HFFc6 (cell line): ENCODE results near the gene CCNY. TPM values are rescaled to one million over a fixed set of nuclear protein-coding genes. Genes with fewer than 3 reads are reported as not detected.
"Not testable (repeated sequence)": the region's sequence is repeated elsewhere in the genome, so short reads cannot be mapped to it uniquely, and the experiment has no call there.

ENCODE experiments used
- DNase-seq: peaks from one replicate; pipeline ENCODE4 v3.0.0-alpha.2; 2018
- H3K27ac Mint-ChIP-seq: 2 replicates; pipeline ENCODE4 v1.8.0; 2020; ENCODE audit warnings: mild to moderate bottlenecking, mixed read lengths
- H3K27me3 Mint-ChIP-seq: 2 replicates; pipeline ENCODE4 v1.8.0; 2021; ENCODE audit warnings: mild to moderate bottlenecking, moderate library complexity, mixed read lengths; ENCODE audit not compliant: insufficient read depth
- H3K36me3 Mint-ChIP-seq: 2 replicates; pipeline ENCODE4 v1.8.0; 2021; ENCODE audit warnings: low read depth, mixed read lengths
- H3K4me1 Mint-ChIP-seq: 2 replicates; pipeline ENCODE4 v1.8.0; 2020; ENCODE audit warnings: low read depth, mixed read lengths
- H3K4me3 Mint-ChIP-seq: 2 replicates; pipeline ENCODE4 v1.8.0; 2020; ENCODE audit warnings: mild to moderate bottlenecking, moderate library complexity, mixed read lengths
- H3K9me3 Mint-ChIP-seq: 2 replicates; pipeline ENCODE4 v1.8.0; 2020; ENCODE audit warnings: mild to moderate bottlenecking, mixed read lengths
- CTCF ChIP-seq: fragments of 200-600 bp; sonication (generic); IDR thresholded peaks from 2 replicates; pipeline ENCODE4 v1.5.0; 2021; ENCODE audit warnings: antibody characterized with exemption, mild to moderate bottlenecking
- total RNA-seq, 6 experiments: library from RNA; stranded (reverse); fragmentation: NEBNext Ultra II Directional; extraction: Animal tissue kit (Norgen Biotek cat#: 25700); gene quantifications; 2 replicates in 1 of 6; 3 replicates in 5 of 6; pipeline ENCODE4 v1.2.3, GENCODE V29; 2021

CCNY gene
- total RNA-seq, 6 experiments from 2014 or later, result 60.0 to 76.6 (median 69.9) TPM

- H3K4me3 Mint-ChIP-seq, result no peak overlapping the region
- no peak overlapping the region for H3K27ac Mint-ChIP-seq
These were observed 174.6 kb downstream of the CCNY start for GRCh38 chr10:35510891-35511290.

DNA sequence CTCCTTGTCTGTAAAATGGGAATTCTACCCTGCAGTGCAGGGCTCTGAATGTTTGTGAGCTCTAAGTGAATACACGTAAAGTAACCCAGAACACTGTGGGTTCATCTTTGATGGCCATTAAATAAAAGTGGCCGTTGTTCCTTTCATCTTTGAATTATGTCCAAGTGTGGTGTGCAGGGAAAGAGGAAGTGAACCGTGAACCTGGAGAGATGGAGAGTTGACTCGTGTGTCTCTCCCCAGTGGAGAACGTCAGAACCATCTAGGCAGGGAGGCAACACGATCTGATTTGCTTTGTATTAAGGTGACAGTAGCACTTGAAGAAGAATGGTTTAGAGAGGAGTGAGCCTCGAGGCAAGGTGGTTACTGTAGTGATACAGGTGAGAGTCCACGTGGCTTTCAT lies 175.3 kb downstream of the CCNY start:
- H3K27me3 Mint-ChIP-seq, result no peaks in the 10 kb centered on the region; the same call in 1 of the 2 replicates
- TF ChIP-seq CTCF, result no peak
- no peak overlapping the region for H3K4me3 Mint-ChIP-seq
- H3K36me3 Mint-ChIP-seq, result peaks cover 7% of the 10 kb centered on the region
- DNase-seq, result no peak
- no peaks in the 10 kb centered on the region for H3K9me3 Mint-ChIP-seq
- H3K27ac Mint-ChIP-seq, result no peak overlapping the region
- H3K4me1 Mint-ChIP-seq, result no peaks in the 10 kb centered on the region

More at GRCh38 chr10:35510891-35511290, 174.6 kb downstream of the CCNY start:
- Mint-ChIP-seq H3K36me3 (peaks cover 7% of the 10 kb centered on the region), H3K27me3 (no peaks in the 10 kb centered on the region; the same call in 1 of the 2 replicates), H3K4me1 (no peaks in the 10 kb centered on the region), H3K9me3 (no peaks in the 10 kb centered on the region)
- TF ChIP-seq CTCF, result no peak
- DNase-seq, result no peak

GRCh38 chr10:35516102-35516670 lies 179.9 kb downstream of the CCNY start:
- Mint-ChIP-seq H3K4me1 (peaks cover 5% of the 10 kb centered on the region; the same call in 1 of the 2 replicates), H3K9me3 (no peaks in the 10 kb centered on the region), H3K27me3 (peaks cover 2% of the 10 kb centered on the region), H3K4me3 (no peak overlapping the region), H3K27ac (no peak overlapping the region), H3K36me3 (peaks cover 3% of the 10 kb centered on the region)
- DNase-seq, result no peak
- no peak for TF ChIP-seq CTCF

DNA sequence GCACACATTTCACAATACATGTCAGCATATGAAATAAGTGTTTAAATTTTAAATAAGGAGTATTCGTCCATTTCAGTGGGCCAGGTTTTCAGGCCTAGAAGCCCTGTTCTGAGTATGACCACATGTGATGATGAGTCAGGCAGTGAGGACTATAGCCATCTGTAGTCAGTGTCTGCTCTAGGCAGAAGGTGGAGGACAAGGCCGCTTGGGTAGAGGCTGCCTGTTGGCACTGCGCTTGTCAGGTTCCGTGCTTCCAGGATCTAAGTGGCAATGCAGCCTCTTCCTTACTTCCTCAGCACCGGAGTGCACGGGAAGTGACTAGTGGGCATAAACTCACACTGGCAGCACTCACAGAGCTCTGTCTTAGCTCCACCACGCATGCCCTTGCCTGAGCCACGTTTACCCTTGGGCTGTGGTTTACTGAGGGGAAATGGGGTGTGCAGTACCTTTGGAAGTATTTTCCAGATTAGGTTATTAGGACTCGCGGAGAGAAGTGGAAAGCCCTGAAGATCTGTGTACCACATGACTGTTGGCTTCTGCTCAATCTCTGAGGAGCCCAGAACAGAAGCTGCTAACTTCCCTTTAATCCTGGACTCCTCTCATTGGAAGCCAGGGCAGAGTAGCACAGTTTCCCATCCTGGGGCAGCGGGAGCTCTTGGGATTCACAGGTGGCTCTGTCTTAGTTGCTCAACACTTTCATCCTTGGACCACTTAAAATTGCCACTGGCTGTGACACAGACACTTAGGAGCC lies 181.3 kb downstream of the CCNY start:
- no peak overlapping the region for H3K27ac Mint-ChIP-seq

DNA sequence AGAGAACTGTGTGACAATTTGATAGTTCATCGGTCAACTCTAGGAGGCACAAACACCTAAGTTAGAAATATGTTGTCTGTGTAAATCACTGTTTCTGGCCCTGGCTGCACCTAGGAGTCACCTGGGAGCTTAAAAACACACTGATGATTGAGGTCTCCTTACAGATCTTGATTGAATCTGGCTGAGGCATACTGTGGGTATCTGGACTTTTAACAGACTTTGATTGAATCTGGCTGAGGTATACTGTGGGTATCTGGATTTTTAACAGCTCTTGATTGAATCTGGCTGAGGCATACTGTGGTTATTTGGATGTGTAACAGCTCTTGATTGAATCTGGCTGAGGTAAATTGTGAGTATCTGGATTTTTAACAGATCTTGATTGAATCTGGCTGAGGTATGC lies 181.9 kb downstream of the CCNY start:
- not testable (repeated sequence) for H3K4me3 Mint-ChIP-seq, H3K27ac Mint-ChIP-seq, H3K4me1 Mint-ChIP-seq, H3K9me3 Mint-ChIP-seq, H3K27me3 Mint-ChIP-seq, DNase-seq, H3K36me3 Mint-ChIP-seq

More for the DNA sequence above, 181.3 kb downstream of the CCNY start:
- H3K9me3 Mint-ChIP-seq, result no peaks in the 10 kb centered on the region
- no peaks in the 10 kb centered on the region; the same call in 1 of the 2 replicates for H3K36me3 Mint-ChIP-seq
- no peak for DNase-seq
- peaks cover 2% of the 10 kb centered on the region for H3K27me3 Mint-ChIP-seq
- TF ChIP-seq CTCF, result no peak
- peaks cover 5% of the 10 kb centered on the region; the same call in 1 of the 2 replicates for H3K4me1 Mint-ChIP-seq
- H3K4me3 Mint-ChIP-seq, result no peak overlapping the region

GRCh38 chr10:35520996-35521395 lies 184.7 kb downstream of the CCNY start:
- Mint-ChIP-seq H3K27ac (no peak overlapping the region), H3K9me3 (no peaks in the 10 kb centered on the region), H3K4me3 (no peak overlapping the region), H3K27me3 (peaks cover 2% of the 10 kb centered on the region), H3K36me3 (no peaks in the 10 kb centered on the region; the same call in 1 of the 2 replicates), H3K4me1 (peaks cover 5% of the 10 kb centered on the region; the same call in 1 of the 2 replicates)
- no peak for DNase-seq
- TF ChIP-seq CTCF, result no peak
